Liver (tissue), 9 donors: ENCODE results near the gene KCNQ1. TPM values are rescaled to one million over a fixed set of nuclear protein-coding genes. Genes with fewer than 3 reads are reported as not detected.

ENCODE experiments used
- DNase-seq: peaks from one replicate; pipeline ENCODE4 v3.0.0-alpha.2; 2017; ENCODE audit warnings: low spot score
- H3K27ac ChIP-seq, 2 donors: one replicate each; pipeline ENCODE4 v1.7.0; 2013; ENCODE audit warnings: inconsistent platforms in 2 of 2, low read length in 2 of 2, control low read depth in 1 of 2, low read depth in 1 of 2, mild to moderate bottlenecking in 1 of 2
- H3K27me3 ChIP-seq, 4 donors: one replicate each; pipeline versions ENCODE4 v1.6.1 to v1.7.0; 2013; ENCODE audit warnings: low read length in 3 of 4, inconsistent platforms in 1 of 4, mild to moderate bottlenecking in 1 of 4, moderate library complexity in 1 of 4; ENCODE audit not compliant: control insufficient read depth in 4 of 4, insufficient read depth in 4 of 4
- H3K36me3 ChIP-seq, 4 donors: one replicate each; pipeline versions ENCODE4 v1.6.1 to v1.7.0; 2013; ENCODE audit warnings: low read length in 3 of 4, mild to moderate bottlenecking in 3 of 4, low read depth in 1 of 4, moderate library complexity in 1 of 4; ENCODE audit not compliant: control insufficient read depth in 4 of 4, insufficient read depth in 3 of 4
- H3K4me1 ChIP-seq, 4 donors: one replicate each; pipeline versions ENCODE4 v1.6.1 to v1.7.0; 2013; ENCODE audit warnings: low read length in 3 of 4, mild to moderate bottlenecking in 3 of 4, moderate library complexity in 1 of 4; ENCODE audit not compliant: control insufficient read depth in 4 of 4, insufficient read depth in 4 of 4
- H3K4me3 ChIP-seq, 3 donors: one replicate each; pipeline versions ENCODE4 v1.6.1 to v1.7.0; 2013; ENCODE audit warnings: low read length in 3 of 3, control low read depth in 1 of 3, low read depth in 1 of 3, mild to moderate bottlenecking in 1 of 3
- H3K9ac ChIP-seq, 2 donors: one replicate each; pipeline ENCODE4 v1.7.0; 2013; ENCODE audit warnings: low read length in 2 of 2, mild to moderate bottlenecking in 2 of 2, moderate library complexity in 2 of 2, control low read depth in 1 of 2, low read depth in 1 of 2
- H3K9me3 ChIP-seq, 4 donors: one replicate each; pipeline versions ENCODE4 v1.6.1 to v1.7.0; 2013; ENCODE audit warnings: low read length in 3 of 4; ENCODE audit not compliant: control insufficient read depth in 4 of 4
- ATF3 ChIP-seq: IDR thresholded peaks from 2 replicates; pipeline ENCODE4 v1.6.1; 2016; ENCODE audit warnings: antibody characterized with exemption
- CTCF ChIP-seq: fragments of 150-350 bp; IDR thresholded peaks from 2 replicates; pipeline ENCODE4 v1.5.1; 2017; ENCODE audit warnings: improper control_type of control experiment, low read depth, low read length; ENCODE audit not compliant: missing input control
- EGR1 ChIP-seq, 2 donors: IDR thresholded peaks; 2 replicates each; pipeline ENCODE4 v1.6.1; 2016 to 2018; ENCODE audit warnings: antibody characterized with exemption in 2 of 2, low read depth in 2 of 2
- FOXA1 ChIP-seq: IDR thresholded peaks from 2 replicates; pipeline ENCODE4 v1.6.1; 2016; ENCODE audit warnings: antibody characterized with exemption
- FOXA2 ChIP-seq: IDR thresholded peaks from 2 replicates; pipeline ENCODE4 v1.6.1; 2016; ENCODE audit warnings: antibody characterized with exemption
- GABPA ChIP-seq, 2 donors: IDR thresholded peaks in 1 of 2; conservative IDR thresholded peaks in 1 of 2; 2 replicates each; pipeline ENCODE4 v1.6.1; 2016; ENCODE audit warnings: antibody characterized with exemption in 2 of 2, mild to moderate bottlenecking in 1 of 2, moderate library complexity in 1 of 2
- HNF4A ChIP-seq, 2 donors: conservative IDR thresholded peaks; 2 replicates each; pipeline ENCODE4 v1.6.1; 2016; ENCODE audit warnings: antibody characterized with exemption in 2 of 2, mild to moderate bottlenecking in 2 of 2
- JUND ChIP-seq, 2 donors: IDR thresholded peaks; 2 replicates each; pipeline ENCODE4 v1.6.1; 2016; ENCODE audit warnings: antibody characterized with exemption in 2 of 2
- MAX ChIP-seq: IDR thresholded peaks from 2 replicates; pipeline ENCODE4 v1.6.1; 2016; ENCODE audit warnings: antibody characterized with exemption
- NR2F2 ChIP-seq: IDR thresholded peaks from 2 replicates; pipeline ENCODE4 v1.6.1; 2016; ENCODE audit warnings: antibody characterized with exemption
- RAD21 ChIP-seq, 2 donors: IDR thresholded peaks; 2 replicates each; pipeline ENCODE4 v1.6.1; 2016; ENCODE audit warnings: antibody characterized with exemption in 2 of 2, mild to moderate bottlenecking in 2 of 2
- REST ChIP-seq: IDR thresholded peaks from 2 replicates; pipeline ENCODE4 v1.6.1; 2016; ENCODE audit warnings: antibody characterized with exemption, mild to moderate bottlenecking
- RXRA ChIP-seq, 2 donors: IDR thresholded peaks; 2 replicates each; pipeline ENCODE4 v1.6.1; 2017 to 2018; ENCODE audit warnings: antibody characterized with exemption in 2 of 2, mild to moderate bottlenecking in 1 of 2
- TAF1 ChIP-seq: conservative IDR thresholded peaks from 2 replicates; pipeline ENCODE4 v1.6.1; 2016; ENCODE audit warnings: antibody characterized with exemption, mild to moderate bottlenecking
- YY1 ChIP-seq: IDR thresholded peaks from 2 replicates; pipeline ENCODE4 v1.6.1; 2016; ENCODE audit warnings: antibody characterized with exemption, mild to moderate bottlenecking
- ZBTB33 ChIP-seq: IDR thresholded peaks from 2 replicates; pipeline ENCODE4 v1.6.1; 2016; ENCODE audit warnings: antibody characterized with exemption
- WGBS: extraction: QIAGEN DNeasy Blood & Tissue Kit; methylation state at CpG from one replicate; pipeline ENCODE4 v1.1.7; 2013; 5-methylcytosine and 5-hydroxymethylcytosine counted together
- polyA plus RNA-seq, 2 donors: library from polyadenylated mRNA; stranded (reverse) in 1 of 2; unstranded in 1 of 2; fragments of 200-250 nt in 1 of 2; fragments of >200 nt in 1 of 2; fragmentation: Nextera tagmentation in 1 of 2; extraction: Ambion mirVana in 1 of 2; gene quantifications; one replicate each; pipeline versions ENCODE4 v1.2.1 to v1.2.3, GENCODE V29; 2013 to 2015
- total RNA-seq, 2 donors: library from RNA; depleted of rRNA; stranded (reverse); fragments of >200 nt; gene quantifications; one replicate each; pipeline ENCODE4 v1.2.3, GENCODE V29; 2014
- donor health status: healthy.
- donor health status: healthy.
- donor health status: healthy.
- donor health status: healthy.
- donor health status: healthy.

The KCNQ1 gene
- total and polyA plus RNA-seq, 4 donors: 0.31 to 2.2 (median 1.5) TPM

GRCh38 chr11:2816523-2816922 lies 371.7 kb downstream of the KCNQ1 start:
- no peak for DNase-seq
- H3K36me3 ChIP-seq: no peaks in the 10 kb centered on the region
- peaks cover 4 to 14% (median 5%) of the 10 kb centered on the region in 4 donors for H3K9me3 ChIP-seq
- no peak overlapping the region for H3K9ac ChIP-seq
- TF ChIP-seq FOXA1 (no peak), RXRA (IDR thresholded peaks at IDR 0.05) (no peak), FOXA2 (no peak), TAF1 (no peak), NR2F2 (no peak), EGR1 (IDR thresholded peaks at IDR 0.05; ENCODE audit: low read depth in 2 of 2) (no peak), MAX (no peak), ATF3 (no peak), RAD21 (IDR thresholded peaks at IDR 0.05) (no peak), YY1 (no peak), GABPA (IDR thresholded peaks at IDR 0.05 in 1 of 2, conservative IDR thresholded peaks at IDR 0.05 in 1 of 2) (no peak), ZBTB33 (no peak)
- H3K4me3 ChIP-seq: no peak overlapping the region
- no peaks in the 10 kb centered on the region for H3K27me3 ChIP-seq
- 87% methylated on average over 2 of the region's 2 CpGs for WGBS
- H3K4me1 ChIP-seq: no peaks in the 10 kb centered on the region
- no peak overlapping the region for H3K27ac ChIP-seq

- H3K27ac ChIP-seq: no peak overlapping the region
- peaks cover 4 to 14% (median 5%) of the 10 kb centered on the region in 4 donors for H3K9me3 ChIP-seq
- WGBS: 86% methylated on average over 15 of the region's 15 CpGs
- TF ChIP-seq JUND (IDR thresholded peaks at IDR 0.05) (no peak), GABPA (IDR thresholded peaks at IDR 0.05 in 1 of 2, conservative IDR thresholded peaks at IDR 0.05 in 1 of 2) (no peak)
- no peaks in the 10 kb centered on the region for H3K4me1 ChIP-seq
- no peak overlapping the region for H3K4me3 ChIP-seq
- H3K9ac ChIP-seq: no peak overlapping the region
- no peak for DNase-seq
- H3K36me3 ChIP-seq: no peaks in the 10 kb centered on the region
- no peaks in the 10 kb centered on the region for H3K27me3 ChIP-seq
These were observed 372.2 kb downstream of the KCNQ1 start for GRCh38 chr11:2816941-2817421.

GRCh38 chr11:2817431-2817830 lies 372.6 kb downstream of the KCNQ1 start:
- H3K4me1 ChIP-seq: no peaks in the 10 kb centered on the region
- no peak overlapping the region for H3K9ac ChIP-seq
- no peak overlapping the region for H3K27ac ChIP-seq
- H3K4me3 ChIP-seq: no peak overlapping the region
- H3K9me3 ChIP-seq: peaks cover 4 to 14% (median 5%) of the 10 kb centered on the region in 4 donors
- no peaks in the 10 kb centered on the region for H3K27me3 ChIP-seq
- no peak for DNase-seq
- 86% methylated on average over 6 of the region's 6 CpGs for whole genome bisulfite sequencing
- no peaks in the 10 kb centered on the region for H3K36me3 ChIP-seq
- no peak for TF ChIP-seq ZBTB33
- TF ChIP-seq GABPA (IDR thresholded peaks at IDR 0.05 in 1 of 2, conservative IDR thresholded peaks at IDR 0.05 in 1 of 2): no peak
- TF ChIP-seq ATF3: no peak
- TF ChIP-seq YY1: no peak
- TF ChIP-seq MAX: no peak
- no peak for TF ChIP-seq JUND (IDR thresholded peaks at IDR 0.05)
- TF ChIP-seq REST: no peak
- no peak for TF ChIP-seq HNF4A (conservative IDR thresholded peaks at IDR 0.05)
- TF ChIP-seq RXRA (IDR thresholded peaks at IDR 0.05): no peak
- no peak for TF ChIP-seq CTCF
- no peak for TF ChIP-seq NR2F2
- TF ChIP-seq EGR1 (IDR thresholded peaks at IDR 0.05; ENCODE audit: low read depth in 2 of 2): no peak
